ENCODE data around the gene ARHGAP25.

DNA sequence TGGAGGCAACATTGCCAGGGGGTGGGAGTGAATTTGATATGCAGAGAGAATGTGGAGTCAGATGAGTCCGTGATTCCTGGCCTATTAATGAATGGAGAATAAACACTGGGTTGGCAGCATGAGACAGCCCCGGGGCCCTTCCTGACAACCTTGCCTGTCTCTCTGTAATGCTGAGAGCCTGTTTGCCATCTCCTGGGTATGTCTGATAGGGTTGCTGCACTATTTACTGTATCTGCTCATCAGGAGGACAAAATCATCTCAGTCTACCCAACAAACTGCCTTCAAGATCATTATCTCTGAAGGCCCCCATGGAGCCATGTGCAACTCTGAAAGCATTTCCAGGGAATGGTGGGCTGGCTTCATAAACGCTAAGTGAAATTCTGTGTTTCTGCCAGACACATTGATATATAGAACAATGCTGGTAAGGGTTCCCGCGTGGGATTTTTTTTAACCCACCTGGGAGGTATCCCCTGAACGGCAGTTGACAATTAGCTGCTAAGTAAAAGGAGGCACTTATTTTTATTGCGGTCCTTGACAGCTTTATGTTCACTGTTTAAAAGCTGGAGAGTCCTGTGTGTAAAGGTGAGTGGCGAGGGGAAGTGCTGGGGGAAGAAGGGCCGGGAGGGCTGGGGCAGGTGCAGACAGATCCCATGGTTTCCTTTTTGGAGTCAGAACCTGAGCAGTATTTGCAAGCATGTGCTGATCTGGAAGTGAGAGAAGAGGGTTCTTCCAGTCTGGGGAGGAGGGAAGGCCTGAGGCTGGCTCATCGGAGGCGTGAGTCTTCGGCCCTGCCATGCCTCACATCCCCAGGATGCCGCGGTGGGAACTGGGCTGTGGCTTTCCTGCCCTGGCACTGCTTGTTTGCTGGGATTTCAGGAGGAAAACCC lies 64.8 kb downstream of the ARHGAP25 start:
- TF ChIP-seq POLR2AphosphoS5 (IDR thresholded peaks at IDR 0.05; ENCODE audit: low read depth, low read length) (no peak), POLR2A (IDR thresholded peaks at IDR 0.05; ENCODE audit: low read depth, low read length) (no peak), SPI1 (IDR thresholded peaks at IDR 0.05; ENCODE audit: low read depth, low read length) (no peak), POU2F2 (IDR thresholded peaks at IDR 0.05; ENCODE audit: low read depth, low read length) (no peak)

All from GM12891 (cell line).